ENCODE data around the gene JMJD7.

JMJD7 gene

DNA sequence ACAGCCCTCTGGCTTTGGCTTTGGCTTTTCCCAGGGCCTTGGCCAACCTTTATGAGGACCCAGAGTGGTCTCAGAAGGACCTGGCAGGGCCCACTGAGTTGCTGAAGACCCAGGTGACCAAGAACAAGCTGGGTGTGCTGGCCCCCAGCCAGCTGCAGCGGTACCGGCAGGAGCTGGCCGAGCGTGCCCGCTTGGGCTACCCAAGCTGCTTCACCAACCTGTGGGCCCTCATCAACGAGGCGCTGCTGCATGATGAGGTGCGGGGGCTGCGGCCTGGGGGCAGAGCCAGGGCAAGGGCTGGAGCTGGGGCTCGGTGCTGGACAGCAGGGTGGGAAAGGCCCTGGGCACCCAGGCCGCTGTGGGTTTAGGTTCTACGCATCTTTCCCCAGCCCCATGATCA lies 16.9 kb downstream of the JMJD7 start:
- no peak overlapping the region for H3K4me3 ChIP-seq (ENCODE audit: low read depth, low read length)
- TF ChIP-seq, protein P1, sequence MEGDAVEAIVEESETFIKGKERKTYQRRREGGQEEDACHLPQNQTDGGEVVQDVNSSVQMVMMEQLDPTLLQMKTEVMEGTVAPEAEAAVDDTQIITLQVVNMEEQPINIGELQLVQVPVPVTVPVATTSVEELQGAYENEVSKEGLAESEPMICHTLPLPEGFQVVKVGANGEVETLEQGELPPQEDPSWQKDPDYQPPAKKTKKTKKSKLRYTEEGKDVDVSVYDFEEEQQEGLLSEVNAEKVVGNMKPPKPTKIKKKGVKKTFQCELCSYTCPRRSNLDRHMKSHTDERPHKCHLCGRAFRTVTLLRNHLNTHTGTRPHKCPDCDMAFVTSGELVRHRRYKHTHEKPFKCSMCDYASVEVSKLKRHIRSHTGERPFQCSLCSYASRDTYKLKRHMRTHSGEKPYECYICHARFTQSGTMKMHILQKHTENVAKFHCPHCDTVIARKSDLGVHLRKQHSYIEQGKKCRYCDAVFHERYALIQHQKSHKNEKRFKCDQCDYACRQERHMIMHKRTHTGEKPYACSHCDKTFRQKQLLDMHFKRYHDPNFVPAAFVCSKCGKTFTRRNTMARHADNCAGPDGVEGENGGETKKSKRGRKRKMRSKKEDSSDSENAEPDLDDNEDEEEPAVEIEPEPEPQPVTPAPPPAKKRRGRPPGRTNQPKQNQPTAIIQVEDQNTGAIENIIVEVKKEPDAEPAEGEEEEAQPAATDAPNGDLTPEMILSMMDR (IDR thresholded peaks at IDR 0.05; ENCODE audit: low read depth, low read length) = no peak

DNA sequence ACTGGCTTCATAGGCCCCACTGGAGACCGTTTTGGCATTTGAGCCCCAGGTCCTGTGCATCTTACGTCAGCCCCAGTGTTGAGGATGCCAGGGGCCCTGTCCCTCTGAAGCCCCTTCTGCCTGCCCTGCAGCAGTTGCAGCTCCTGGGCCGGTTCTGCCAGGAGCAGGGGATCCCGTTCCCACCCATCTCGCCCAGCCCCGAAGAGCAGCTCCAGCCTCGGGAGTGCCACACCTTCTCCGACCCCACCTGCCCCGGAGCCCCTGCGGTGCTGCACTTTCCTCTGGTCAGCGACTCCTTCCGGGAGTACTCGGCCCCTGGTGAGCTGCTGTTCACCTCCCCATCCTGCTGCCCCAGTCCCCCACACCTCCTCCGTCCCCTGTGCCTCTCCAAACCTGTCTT lies 19.3 kb downstream of the JMJD7 start:
- TF ChIP-seq, protein P1 (IDR thresholded peaks at IDR 0.05; ENCODE audit: low read depth, low read length) = no peak
- no peak overlapping the region for H3K4me3 ChIP-seq (ENCODE audit: low read depth, low read length)

DNA sequence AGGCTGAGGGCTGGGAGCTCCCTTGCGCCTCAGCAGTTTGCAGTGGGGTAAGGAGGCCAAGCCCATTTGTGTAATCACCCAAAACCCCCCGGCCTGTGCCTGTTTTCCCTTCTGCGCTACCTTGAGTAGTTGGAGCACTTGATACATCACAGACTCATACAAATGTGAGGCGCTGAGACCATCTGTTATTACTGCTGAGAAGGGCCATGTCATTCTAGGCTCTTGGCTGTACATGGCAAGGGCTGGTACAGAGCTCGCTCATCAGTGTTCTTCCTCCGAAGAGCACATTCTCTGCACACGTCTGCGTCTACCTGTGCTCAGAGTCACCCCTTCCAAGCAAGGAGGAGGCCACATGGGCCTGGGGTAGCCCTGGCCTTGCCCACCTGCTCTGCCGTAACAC lies 20.1 kb downstream of the JMJD7 start:
- no peak overlapping the region for H3K4me3 ChIP-seq (ENCODE audit: low read depth, low read length)
- TF ChIP-seq, protein P1 (IDR thresholded peaks at IDR 0.05; ENCODE audit: low read depth, low read length) = no peak

DNA sequence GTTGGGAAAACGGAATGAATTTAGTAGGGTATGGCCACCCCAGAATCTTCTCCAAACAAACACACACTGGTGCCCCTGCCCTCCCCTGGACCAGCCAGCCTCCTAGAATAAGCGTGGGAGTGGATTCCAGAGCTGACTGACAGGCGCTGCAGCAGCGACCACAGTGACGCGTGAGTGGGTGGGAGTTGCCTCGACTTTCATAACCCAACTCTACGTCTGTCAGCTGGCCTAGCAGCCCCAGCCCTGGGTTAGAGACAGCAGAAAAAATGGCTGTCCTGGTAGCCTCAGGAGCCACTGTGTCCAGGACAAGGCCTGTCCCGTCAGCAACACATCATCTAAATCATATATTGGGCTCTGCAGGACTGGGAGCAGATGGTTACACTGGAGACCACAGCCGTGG lies 20.7 kb downstream of the JMJD7 start:
- no peak overlapping the region for H3K4me3 ChIP-seq (ENCODE audit: low read depth, low read length)
- TF ChIP-seq, protein P1 (IDR thresholded peaks at IDR 0.05; ENCODE audit: low read depth, low read length) = no peak

DNA sequence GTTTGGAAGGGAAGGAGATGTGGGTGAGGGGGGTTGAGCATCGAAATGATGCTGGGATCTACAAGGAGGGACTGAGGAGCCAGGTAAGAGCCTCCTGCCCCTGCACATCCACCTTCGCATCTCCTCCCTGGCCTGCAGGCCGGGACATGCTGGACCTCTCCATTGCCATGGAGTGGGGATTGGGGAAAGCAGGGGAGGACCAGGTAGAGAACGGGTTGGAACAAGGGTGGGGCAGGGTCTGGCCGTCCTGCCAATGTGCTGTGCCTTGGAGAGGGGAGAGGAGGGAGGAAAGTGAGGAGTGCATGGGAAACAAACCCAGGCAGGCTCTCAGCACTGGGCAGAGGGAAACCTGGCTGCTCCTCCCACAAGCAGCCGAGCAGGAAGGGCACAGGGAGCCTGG lies 21.3 kb downstream of the JMJD7 start:
- TF ChIP-seq, protein P1 (IDR thresholded peaks at IDR 0.05; ENCODE audit: low read depth, low read length) = no peak
- no peak overlapping the region for H3K4me3 ChIP-seq (ENCODE audit: low read depth, low read length)

DNA sequence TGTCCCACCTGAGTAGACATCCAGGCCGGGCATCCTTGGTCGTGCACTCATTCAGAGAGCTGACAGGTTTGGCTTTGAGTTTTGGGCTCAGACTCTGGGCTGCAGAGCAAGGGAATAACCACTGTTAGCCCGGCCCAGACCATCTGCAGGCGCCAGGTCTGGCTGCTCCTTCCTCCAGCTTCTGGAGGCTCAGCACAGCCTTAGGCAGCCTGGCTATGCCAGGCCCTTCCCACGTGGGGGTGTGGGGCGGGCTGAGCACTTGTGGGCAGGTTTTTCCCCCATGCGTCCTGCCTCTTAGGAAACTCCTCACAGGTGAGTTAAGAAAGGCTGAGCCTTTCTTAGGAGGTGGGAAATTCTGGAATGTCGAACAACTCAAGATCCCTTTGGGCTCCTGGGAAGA lies 22.0 kb downstream of the JMJD7 start:
- TF ChIP-seq, protein P1 (IDR thresholded peaks at IDR 0.05; ENCODE audit: low read depth, low read length) = no peak
- H3K4me3 ChIP-seq (ENCODE audit: low read depth, low read length) = no peak overlapping the region

DNA sequence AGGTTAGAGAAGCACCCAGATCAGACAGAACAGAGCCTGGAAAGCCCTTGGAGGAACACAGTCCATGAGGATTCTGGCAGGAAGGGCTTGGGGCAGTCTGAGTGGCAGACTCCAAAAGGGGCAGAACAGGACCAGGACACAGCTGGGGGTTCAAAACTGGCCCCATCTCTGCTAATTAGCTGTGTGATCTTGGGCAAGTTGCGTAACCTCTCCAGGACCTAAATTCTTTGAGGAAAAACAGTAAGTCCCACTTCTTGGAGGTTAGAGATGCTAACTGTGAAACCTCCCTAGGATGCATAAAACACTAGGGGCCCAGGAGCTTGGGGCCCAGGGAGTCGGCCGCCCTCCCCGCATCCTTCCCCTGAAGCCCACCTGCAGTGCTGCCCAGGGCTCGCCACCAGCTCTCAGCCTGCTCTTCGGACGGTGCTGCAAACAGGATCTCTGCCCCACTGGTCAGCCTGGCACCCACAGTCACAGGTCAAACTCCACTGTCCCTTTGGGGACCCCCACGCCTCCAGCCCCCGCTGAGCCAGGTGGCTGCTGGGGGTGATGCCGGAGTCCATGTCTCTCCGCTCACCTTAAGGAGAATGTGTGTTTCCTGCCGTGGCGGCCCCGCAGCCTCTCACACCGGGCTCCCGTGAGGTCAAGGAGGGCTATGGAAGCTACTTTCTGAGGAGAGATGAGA lies 22.7 kb downstream of the JMJD7 start:
- TF ChIP-seq, protein P1 (IDR thresholded peaks at IDR 0.05; ENCODE audit: low read depth, low read length) = no peak
- H3K4me3 ChIP-seq (ENCODE audit: low read depth, low read length) = no peak overlapping the region
